Fibroblast of gingiva (primary cell): ENCODE results near the gene PPP1R12B.
A peak's percentile ranks its signal among the peaks of the same experiment; 100 is the strongest.
"Not testable (repeated sequence)": the region's sequence is repeated elsewhere in the genome, so short reads cannot be mapped to it uniquely, and the experiment has no call there.

Experiments used
- DNase-seq: peaks from one replicate; pipeline ENCODE4 v3.0.0-alpha.2; 2011; ENCODE audit warnings: low read depth

PPP1R12B gene

DNA sequence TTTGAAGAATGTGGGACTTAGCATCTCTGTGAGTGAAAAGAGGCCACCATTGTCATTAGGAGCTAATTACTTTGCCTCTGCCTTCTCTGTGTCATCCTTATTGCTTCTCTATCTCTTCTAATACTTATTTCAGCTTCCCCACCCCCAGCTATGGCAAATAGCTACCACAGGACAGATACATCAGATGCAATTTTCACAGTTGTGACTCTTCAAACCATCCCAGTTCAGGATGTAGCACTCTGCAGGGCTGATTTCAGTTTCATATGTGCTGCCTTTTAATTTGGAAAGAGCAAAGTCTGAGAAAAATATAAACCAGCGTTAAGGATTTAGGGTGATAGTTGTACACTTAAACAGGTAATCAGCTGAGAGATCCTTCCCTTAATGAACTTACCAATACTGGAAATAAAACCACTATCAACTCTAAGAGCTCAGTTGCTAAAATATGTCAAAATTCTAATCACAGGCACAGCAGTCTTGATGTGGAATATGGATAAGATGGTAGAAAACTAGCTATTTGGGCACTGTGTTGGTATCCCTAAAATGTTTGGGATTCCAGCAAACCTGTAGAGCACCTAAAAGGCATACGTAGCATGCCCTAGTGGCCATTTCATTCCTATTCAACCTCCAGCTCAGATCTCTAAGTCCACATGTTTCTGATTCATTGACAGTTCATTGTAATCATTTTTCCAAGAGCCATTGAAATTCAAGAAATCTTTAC lies 213.4 kb downstream of the PPP1R12B start:
- DNase-seq = no peak

DNA sequence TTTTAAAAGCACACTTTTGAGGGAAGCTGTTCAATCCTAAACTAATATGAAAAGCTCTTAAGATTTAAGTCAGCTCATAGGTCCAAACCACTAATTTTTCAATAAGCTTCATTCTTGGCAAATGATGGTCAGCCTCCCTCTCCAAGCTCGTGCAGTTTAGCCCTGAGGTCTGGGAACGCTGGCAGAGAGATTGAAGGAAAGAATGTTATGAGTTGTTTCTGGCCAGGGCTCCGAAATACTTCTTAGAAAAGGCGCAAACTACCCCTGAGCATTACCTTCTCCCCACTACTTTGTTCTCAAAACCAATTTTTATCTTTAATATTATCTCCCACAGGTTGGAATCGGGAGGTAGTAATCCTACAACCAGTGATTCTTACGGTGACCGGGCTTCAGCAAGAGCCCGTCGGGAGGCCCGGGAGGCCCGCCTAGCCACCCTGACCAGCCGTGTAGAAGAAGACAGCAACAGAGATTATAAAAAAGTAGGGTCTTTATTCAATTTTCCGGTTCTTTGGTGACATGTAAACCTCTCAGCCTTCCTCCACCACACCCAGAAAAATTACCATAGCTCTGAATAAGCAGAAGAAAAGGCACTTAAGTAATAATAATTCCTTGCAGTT lies 214.1 kb downstream of the PPP1R12B start:
- no peak for DNase-seq

GRCh38 chr1:202563818-202564217 lies 215.3 kb downstream of the PPP1R12B start:
- DNase-seq = no peak

DNA sequence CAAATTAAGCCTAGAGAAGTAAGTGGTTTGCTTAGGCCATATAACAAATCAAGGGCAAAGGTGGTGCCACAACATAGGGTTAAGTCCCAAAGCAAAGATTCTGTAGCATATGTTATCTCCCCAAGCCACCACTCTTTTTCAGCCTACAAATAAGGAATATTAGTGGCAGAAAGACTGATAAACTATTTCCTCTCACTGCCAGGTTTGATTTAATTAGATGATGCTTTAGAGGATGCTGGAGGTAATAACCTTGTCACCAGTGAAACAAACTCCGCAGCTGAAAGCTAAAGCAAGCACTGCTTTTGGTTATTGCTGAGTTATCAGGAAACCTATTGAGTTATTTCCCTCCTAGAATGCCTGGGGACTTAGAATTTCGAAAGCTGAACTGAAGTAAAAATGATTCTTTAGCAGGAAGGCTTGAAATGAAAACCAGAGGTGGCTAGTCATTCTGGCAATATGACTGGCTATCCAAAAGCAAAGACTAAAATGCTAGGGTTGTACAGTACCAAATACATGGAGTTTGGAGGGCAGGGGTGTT lies 216.5 kb downstream of the PPP1R12B start:
- no peak for DNase-seq

DNA sequence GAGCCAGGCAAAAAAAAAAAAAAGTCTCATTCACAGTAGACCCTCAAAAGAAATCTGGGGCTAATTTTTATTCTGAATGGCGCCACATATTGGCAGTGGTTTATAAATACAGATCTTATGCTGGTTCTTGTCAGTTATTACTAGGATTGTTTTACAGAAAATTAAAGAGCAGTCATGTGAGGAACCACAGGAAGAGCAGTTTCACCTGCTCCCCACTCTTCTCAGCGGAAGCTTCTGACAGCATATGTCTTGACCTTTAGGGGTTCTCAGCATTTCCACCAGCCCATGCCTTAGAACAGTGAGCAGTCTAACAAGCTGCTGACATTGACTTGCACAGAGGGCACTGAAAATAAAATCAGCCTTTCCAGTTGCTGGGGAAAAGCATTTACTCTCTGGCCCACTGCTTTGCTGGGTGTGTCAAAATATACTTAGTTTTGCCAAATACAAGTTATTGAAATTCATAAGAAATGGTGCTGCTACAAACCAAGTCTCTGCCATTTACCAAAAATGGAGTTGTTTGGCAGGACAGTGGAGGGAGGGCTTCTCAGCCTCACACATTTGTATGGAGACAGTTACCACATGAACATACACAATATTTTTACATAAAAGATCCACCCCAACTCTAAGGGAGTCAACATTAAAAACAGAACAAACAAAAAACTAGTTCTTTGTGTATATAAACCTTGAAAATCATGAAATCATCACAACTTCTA lies 217.5 kb downstream of the PPP1R12B start:
- DNase-seq = no peak

- DNase-seq = peak; percentile 32
Measured at GRCh38 chr1:202567738-202568137, 219.2 kb downstream of the PPP1R12B start.

DNA sequence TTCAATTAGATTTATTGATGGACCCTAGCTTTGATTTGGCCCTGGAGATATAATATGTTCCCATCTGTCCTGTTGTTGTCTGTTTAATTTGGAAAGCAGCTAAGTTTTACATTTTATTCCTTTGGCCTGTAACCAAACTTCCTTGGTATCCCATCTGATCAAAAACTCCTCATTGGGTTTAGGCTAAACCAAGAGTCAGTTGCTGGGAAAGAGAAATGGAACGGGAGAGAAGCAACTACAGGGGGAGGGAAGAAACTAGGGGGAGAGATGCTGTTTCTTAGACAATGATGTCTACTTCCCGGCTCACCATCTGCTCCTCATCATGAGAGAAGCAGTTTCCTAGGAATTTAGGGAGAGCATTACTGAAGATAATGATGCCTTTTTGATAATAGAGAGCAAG lies 219.9 kb downstream of the PPP1R12B start:
- no peak for DNase-seq

GRCh38 chr1:202568826-202569225 lies 220.3 kb downstream of the PPP1R12B start:
- DNase-seq = no peak

GRCh38 chr1:202569393-202570322 lies 221.2 kb downstream of the PPP1R12B start:
- no peak for DNase-seq

DNA sequence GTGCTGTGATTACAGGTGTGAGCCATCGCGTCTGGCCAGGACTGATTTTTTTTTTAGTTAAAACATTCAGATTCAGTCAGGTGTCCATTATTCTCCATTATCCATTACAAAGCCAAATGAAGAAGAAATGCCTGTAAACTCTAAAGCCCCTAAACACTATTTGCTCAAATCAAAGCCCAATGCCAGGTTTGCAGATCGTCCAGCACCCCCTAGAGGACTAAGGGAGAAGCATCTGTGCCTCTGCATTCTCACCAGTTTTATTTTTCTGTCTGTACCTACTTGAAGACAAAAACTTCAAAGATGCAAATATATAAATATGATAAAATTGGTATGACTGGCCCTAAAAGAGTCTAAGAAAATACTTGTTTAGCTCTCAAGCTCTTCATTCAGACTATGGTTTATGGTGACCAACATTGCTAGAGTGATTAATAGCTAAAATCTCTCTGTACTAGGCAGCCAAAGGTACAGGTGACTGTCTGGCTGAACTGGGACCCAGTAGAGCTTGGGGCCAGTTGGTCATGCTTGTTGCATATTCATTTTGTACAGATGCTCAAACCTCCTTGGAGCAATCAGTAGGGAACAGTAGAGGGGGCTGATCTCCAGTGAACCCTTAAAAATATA lies 223.3 kb downstream of the PPP1R12B start:
- peak; percentile 27 for DNase-seq

GRCh38 chr1:202572867-202573266 lies 224.4 kb downstream of the PPP1R12B start:
- DNase-seq = peak; percentile 48

GRCh38 chr1:202575918-202576653 lies 227.6 kb downstream of the PPP1R12B start:
- no peak for DNase-seq

DNA sequence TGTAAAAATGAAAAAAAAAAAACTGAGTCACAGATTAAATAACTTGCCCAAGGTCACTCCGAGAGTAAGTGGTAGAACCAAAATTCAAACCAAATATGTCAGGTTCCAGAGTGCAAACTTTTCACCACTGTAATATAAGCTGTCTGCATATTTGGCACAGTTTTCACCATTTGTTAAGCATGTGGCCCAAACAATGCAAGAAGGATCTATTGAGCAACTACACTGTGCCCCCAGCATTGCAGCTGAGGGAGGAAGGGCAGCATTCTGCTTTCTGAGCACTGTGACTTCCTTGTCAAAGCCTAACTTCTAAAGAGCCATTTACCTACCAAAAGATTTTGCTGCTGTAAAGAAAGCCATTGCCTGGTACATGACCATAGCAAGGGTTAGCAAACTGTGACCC lies 228.3 kb downstream of the PPP1R12B start:
- peak; percentile 91 for DNase-seq

- DNase-seq = no peak
Measured at GRCh38 chr1:202577381-202577780, 228.9 kb downstream of the PPP1R12B start.

- DNase-seq = no peak
Measured at GRCh38 chr1:202578001-202578504, 229.6 kb downstream of the PPP1R12B start.

DNA sequence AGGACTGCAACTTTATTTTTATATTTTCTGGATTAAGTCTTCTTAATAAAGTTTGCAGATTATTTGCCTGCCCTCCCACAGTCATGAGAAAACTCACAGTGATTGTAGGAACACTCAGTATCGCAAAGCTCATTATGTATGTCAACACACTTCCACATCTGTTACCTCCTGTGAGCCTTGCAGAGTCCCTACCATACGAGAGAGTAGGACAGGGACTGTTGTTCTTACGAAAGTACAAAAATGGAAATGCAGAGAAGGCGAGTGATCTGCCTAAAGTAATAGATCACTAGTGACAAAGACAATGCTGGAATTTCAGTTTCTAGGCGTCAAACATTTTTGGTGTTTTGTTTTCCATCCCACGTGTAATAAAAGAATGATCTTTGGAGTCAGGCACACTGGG lies 230.1 kb downstream of the PPP1R12B start:
- DNase-seq = no peak

GRCh38 chr1:202579806-202580205 lies 231.3 kb downstream of the PPP1R12B start:
- DNase-seq = peak; percentile 61

GRCh38 chr1:202580619-202581018 lies 232.1 kb downstream of the PPP1R12B start:
- no peak for DNase-seq

DNA sequence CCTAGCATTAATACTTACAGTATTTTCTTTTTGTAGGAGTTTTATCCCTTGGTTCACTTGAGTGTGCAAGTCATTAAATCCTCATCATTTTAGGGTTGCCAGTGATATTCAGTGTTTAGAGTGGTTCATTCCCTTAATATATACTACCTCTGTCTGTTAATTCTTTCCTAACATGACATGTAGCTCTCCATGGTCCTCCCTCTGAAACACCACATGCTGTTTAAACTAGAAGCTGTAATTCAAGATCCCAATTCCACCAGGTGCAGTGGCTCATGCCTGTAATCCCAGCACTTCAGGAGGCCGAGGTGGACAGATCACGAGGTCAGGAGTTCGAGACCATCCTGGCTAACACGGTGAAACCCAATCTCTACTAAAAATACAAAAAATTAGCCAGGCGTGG lies 233.9 kb downstream of the PPP1R12B start:
- DNase-seq = not testable (repeated sequence)
